ENCODE results near the gene PHF20. TPM values are rescaled to one million over a fixed set of nuclear protein-coding genes. Genes with fewer than 3 reads are reported as not detected.

Gene PHF20
- total and polyA plus RNA-seq, 2 donors (not counting 3 experiments of a cell fraction or from before 2014, with no cell fraction given), result 25.0 to 45.8 TPM

DNA sequence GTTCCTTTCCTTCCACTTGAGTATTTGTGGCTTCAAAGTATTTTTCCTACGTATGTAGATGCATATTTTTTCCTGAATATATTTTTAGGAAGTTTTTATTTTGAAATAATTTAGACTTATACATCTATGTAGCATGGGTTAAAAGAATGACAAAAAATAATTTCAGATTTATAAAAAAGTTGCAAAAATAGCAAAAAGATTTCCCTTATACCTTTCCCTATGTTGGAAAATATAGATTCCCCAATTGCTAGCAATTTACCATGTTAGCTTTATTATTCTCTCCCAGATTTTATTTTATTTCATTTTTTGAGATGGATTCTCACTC, 112.7 kb downstream of the PHF20 start:
- H3K9me1 ChIP-seq (replicated peaks; ENCODE audit: control insufficient read depth, extremely low read depth, insufficient read depth, low read length), result no peaks in the 10 kb centered on the region
- H2AFZ ChIP-seq (ENCODE audit: low read depth, low read length), result no peak overlapping the region
- peaks cover 13% of the 10 kb centered on the region for H3K4me1 ChIP-seq (ENCODE audit: control insufficient read depth, extremely low read depth, insufficient read depth, low read length)
- H3K9me3 ChIP-seq (replicated peaks; ENCODE audit: control insufficient read depth, insufficient read depth, low read length), result no peaks in the 10 kb centered on the region
- FAIRE-seq (no peak), DNase-seq (ENCODE audit: low read depth, low spot score) (no peak)
- H3K27me3 ChIP-seq (ENCODE audit: control insufficient read depth in 2 of 2, insufficient read depth in 2 of 2, low read length in 2 of 2), result no peaks in the 10 kb centered on the region
- peaks cover 0 to 3% of the 10 kb centered on the region in 2 experiments for H3K36me3 ChIP-seq (ENCODE audit: control insufficient read depth in 2 of 2, extremely low read depth in 1 of 2, insufficient read depth in 2 of 2, low read length in 2 of 2)
- peak overlapping the region; percentile 8 for H3K4me2 ChIP-seq (ENCODE audit: insufficient read depth, low read length)
- intact Hi-C loops (cut with micrococcal nuclease) (loop anchor here (1.0 kb wide), 4 partner anchors 9 to 421 kb away; partner anchors contain the start of gene RBM39), dilution Hi-C loops (cut with MboI; ENCODE audit: extremely low pct_ligation_motif_present, low sequenced_read_pairs) (no loop called here)
- H3K79me2 ChIP-seq (ENCODE audit: control insufficient read depth, insufficient read depth, low read length), result peaks cover 5% of the 10 kb centered on the region
- H3K27ac ChIP-seq (ENCODE audit: insufficient read depth, low read depth, low read length), result peak overlapping the region; percentile 95
- TF ChIP-seq POLR2AphosphoS5 (IDR thresholded peaks at IDR 0.05; ENCODE audit: insufficient read depth, low read depth, low read length) (no peak), MYC (IDR thresholded peaks at IDR 0.05; ENCODE audit: low read depth, low read length) (no peak), EZH2 (IDR thresholded peaks at IDR 0.05; ENCODE audit: borderline replicate concordance, low read depth, low read length, severe bottlenecking) (no peak), POLR2A (IDR thresholded peaks at IDR 0.05; ENCODE audit: low read depth, low read length) (no peak), FOS (IDR thresholded peaks at IDR 0.05; ENCODE audit: borderline replicate concordance, insufficient read depth, low read length) (no peak), GATA2 (IDR thresholded peaks at IDR 0.05; ENCODE audit: insufficient read depth, insufficient read length, low read depth, low read length) (no peak), JUN (IDR thresholded peaks at IDR 0.05; ENCODE audit: borderline replicate concordance, insufficient read depth, insufficient read length, low read depth) (no peak), MAX (IDR thresholded peaks at IDR 0.05; ENCODE audit: insufficient read depth, insufficient read length) (no peak)
- TF ChIP-seq, protein P1, sequence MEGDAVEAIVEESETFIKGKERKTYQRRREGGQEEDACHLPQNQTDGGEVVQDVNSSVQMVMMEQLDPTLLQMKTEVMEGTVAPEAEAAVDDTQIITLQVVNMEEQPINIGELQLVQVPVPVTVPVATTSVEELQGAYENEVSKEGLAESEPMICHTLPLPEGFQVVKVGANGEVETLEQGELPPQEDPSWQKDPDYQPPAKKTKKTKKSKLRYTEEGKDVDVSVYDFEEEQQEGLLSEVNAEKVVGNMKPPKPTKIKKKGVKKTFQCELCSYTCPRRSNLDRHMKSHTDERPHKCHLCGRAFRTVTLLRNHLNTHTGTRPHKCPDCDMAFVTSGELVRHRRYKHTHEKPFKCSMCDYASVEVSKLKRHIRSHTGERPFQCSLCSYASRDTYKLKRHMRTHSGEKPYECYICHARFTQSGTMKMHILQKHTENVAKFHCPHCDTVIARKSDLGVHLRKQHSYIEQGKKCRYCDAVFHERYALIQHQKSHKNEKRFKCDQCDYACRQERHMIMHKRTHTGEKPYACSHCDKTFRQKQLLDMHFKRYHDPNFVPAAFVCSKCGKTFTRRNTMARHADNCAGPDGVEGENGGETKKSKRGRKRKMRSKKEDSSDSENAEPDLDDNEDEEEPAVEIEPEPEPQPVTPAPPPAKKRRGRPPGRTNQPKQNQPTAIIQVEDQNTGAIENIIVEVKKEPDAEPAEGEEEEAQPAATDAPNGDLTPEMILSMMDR (IDR thresholded peaks at IDR 0.05; ENCODE audit: extremely low read depth in 1 of 2, insufficient read depth in 1 of 2, low read depth in 1 of 2, low read length in 2 of 2), result no peak
- peak overlapping the region; percentile 81 for H3K9ac ChIP-seq (replicated peaks; ENCODE audit: extremely low read depth, insufficient read depth, low read length)
- CTCF ChIA-PET, result interaction anchor here (0.7 to 2.4 kb wide), 29 partner anchors 9 to 373 kb away, joined by 3 to 29 read pairs (median 4); partner anchors contain the start of genes ERGIC3, NFS1, RBM39 and ROMO1
- TSS peak; percentile 87 for BruUV-seq (replicated peaks)
- peak overlapping the region in 1 of 3 experiments; percentile 1 for H3K4me3 ChIP-seq (replicated peaks in 1 of 3; ENCODE audit: insufficient read depth in 1 of 3, low read depth in 1 of 3, low read length in 3 of 3)
- no peaks in the 10 kb centered on the region for H4K20me1 ChIP-seq (replicated peaks; ENCODE audit: control insufficient read depth, extremely low read depth, insufficient read depth, low read length)
- POLR2A ChIA-PET, result interaction anchor here (0.5 to 1.7 kb wide), 5 partner anchors 9 to 149 kb away, joined by 3 to 11 read pairs (median 6); partner anchors contain the start of gene RBM39
